Liver (tissue), 9 donors: ENCODE measurements around the gene NFATC1. TPM values are rescaled to one million over a fixed set of nuclear protein-coding genes. Genes with fewer than 3 reads are reported as not detected.

Experiments used
- DNase-seq: peaks from one replicate; pipeline ENCODE4 v3.0.0-alpha.2; 2017; ENCODE audit warnings: low spot score
- H3K27ac ChIP-seq, 2 donors: one replicate each; pipeline ENCODE4 v1.7.0; 2013; ENCODE audit warnings: inconsistent platforms in 2 of 2, low read length in 2 of 2, control low read depth in 1 of 2, low read depth in 1 of 2, mild to moderate bottlenecking in 1 of 2
- H3K27me3 ChIP-seq, 4 donors: one replicate each; pipeline versions ENCODE4 v1.6.1 to v1.7.0; 2013; ENCODE audit warnings: low read length in 3 of 4, inconsistent platforms in 1 of 4, mild to moderate bottlenecking in 1 of 4, moderate library complexity in 1 of 4; ENCODE audit not compliant: control insufficient read depth in 4 of 4, insufficient read depth in 4 of 4
- H3K36me3 ChIP-seq, 4 donors: one replicate each; pipeline versions ENCODE4 v1.6.1 to v1.7.0; 2013; ENCODE audit warnings: low read length in 3 of 4, mild to moderate bottlenecking in 3 of 4, low read depth in 1 of 4, moderate library complexity in 1 of 4; ENCODE audit not compliant: control insufficient read depth in 4 of 4, insufficient read depth in 3 of 4
- H3K4me1 ChIP-seq, 4 donors: one replicate each; pipeline versions ENCODE4 v1.6.1 to v1.7.0; 2013; ENCODE audit warnings: low read length in 3 of 4, mild to moderate bottlenecking in 3 of 4, moderate library complexity in 1 of 4; ENCODE audit not compliant: control insufficient read depth in 4 of 4, insufficient read depth in 4 of 4
- H3K4me3 ChIP-seq, 3 donors: one replicate each; pipeline versions ENCODE4 v1.6.1 to v1.7.0; 2013; ENCODE audit warnings: low read length in 3 of 3, control low read depth in 1 of 3, low read depth in 1 of 3, mild to moderate bottlenecking in 1 of 3
- H3K9ac ChIP-seq, 2 donors: one replicate each; pipeline ENCODE4 v1.7.0; 2013; ENCODE audit warnings: low read length in 2 of 2, mild to moderate bottlenecking in 2 of 2, moderate library complexity in 2 of 2, control low read depth in 1 of 2, low read depth in 1 of 2
- H3K9me3 ChIP-seq, 4 donors: one replicate each; pipeline versions ENCODE4 v1.6.1 to v1.7.0; 2013; ENCODE audit warnings: low read length in 3 of 4; ENCODE audit not compliant: control insufficient read depth in 4 of 4
- ATF3 ChIP-seq: IDR thresholded peaks from 2 replicates; pipeline ENCODE4 v1.6.1; 2016; ENCODE audit warnings: antibody characterized with exemption
- CTCF ChIP-seq: fragments of 150-350 bp; IDR thresholded peaks from 2 replicates; pipeline ENCODE4 v1.5.1; 2017; ENCODE audit warnings: improper control_type of control experiment, low read depth, low read length; ENCODE audit not compliant: missing input control
- EGR1 ChIP-seq, 2 donors: IDR thresholded peaks; 2 replicates each; pipeline ENCODE4 v1.6.1; 2016 to 2018; ENCODE audit warnings: antibody characterized with exemption in 2 of 2, low read depth in 2 of 2
- FOXA1 ChIP-seq: IDR thresholded peaks from 2 replicates; pipeline ENCODE4 v1.6.1; 2016; ENCODE audit warnings: antibody characterized with exemption
- FOXA2 ChIP-seq: IDR thresholded peaks from 2 replicates; pipeline ENCODE4 v1.6.1; 2016; ENCODE audit warnings: antibody characterized with exemption
- GABPA ChIP-seq, 2 donors: IDR thresholded peaks in 1 of 2; conservative IDR thresholded peaks in 1 of 2; 2 replicates each; pipeline ENCODE4 v1.6.1; 2016; ENCODE audit warnings: antibody characterized with exemption in 2 of 2, mild to moderate bottlenecking in 1 of 2, moderate library complexity in 1 of 2
- HNF4A ChIP-seq, 2 donors: conservative IDR thresholded peaks; 2 replicates each; pipeline ENCODE4 v1.6.1; 2016; ENCODE audit warnings: antibody characterized with exemption in 2 of 2, mild to moderate bottlenecking in 2 of 2
- HNF4G ChIP-seq: IDR thresholded peaks from 2 replicates; pipeline ENCODE4 v1.6.1; 2016; ENCODE audit warnings: antibody characterized with exemption
- JUND ChIP-seq, 2 donors: IDR thresholded peaks; 2 replicates each; pipeline ENCODE4 v1.6.1; 2016; ENCODE audit warnings: antibody characterized with exemption in 2 of 2
- MAX ChIP-seq: IDR thresholded peaks from 2 replicates; pipeline ENCODE4 v1.6.1; 2016; ENCODE audit warnings: antibody characterized with exemption
- NR2F2 ChIP-seq: IDR thresholded peaks from 2 replicates; pipeline ENCODE4 v1.6.1; 2016; ENCODE audit warnings: antibody characterized with exemption
- RAD21 ChIP-seq, 2 donors: IDR thresholded peaks; 2 replicates each; pipeline ENCODE4 v1.6.1; 2016; ENCODE audit warnings: antibody characterized with exemption in 2 of 2, mild to moderate bottlenecking in 2 of 2
- REST ChIP-seq: IDR thresholded peaks from 2 replicates; pipeline ENCODE4 v1.6.1; 2016; ENCODE audit warnings: antibody characterized with exemption, mild to moderate bottlenecking
- RXRA ChIP-seq, 2 donors: IDR thresholded peaks; 2 replicates each; pipeline ENCODE4 v1.6.1; 2017 to 2018; ENCODE audit warnings: antibody characterized with exemption in 2 of 2, mild to moderate bottlenecking in 1 of 2
- SP1 ChIP-seq: IDR thresholded peaks from 2 replicates; pipeline ENCODE4 v1.6.1; 2018; ENCODE audit warnings: antibody characterized with exemption, mild to moderate bottlenecking
- TAF1 ChIP-seq: conservative IDR thresholded peaks from 2 replicates; pipeline ENCODE4 v1.6.1; 2016; ENCODE audit warnings: antibody characterized with exemption, mild to moderate bottlenecking
- YY1 ChIP-seq: IDR thresholded peaks from 2 replicates; pipeline ENCODE4 v1.6.1; 2016; ENCODE audit warnings: antibody characterized with exemption, mild to moderate bottlenecking
- ZBTB33 ChIP-seq: IDR thresholded peaks from 2 replicates; pipeline ENCODE4 v1.6.1; 2016; ENCODE audit warnings: antibody characterized with exemption
- WGBS: extraction: QIAGEN DNeasy Blood & Tissue Kit; methylation state at CpG from one replicate; pipeline ENCODE4 v1.1.7; 2013; 5-methylcytosine and 5-hydroxymethylcytosine counted together
- polyA plus RNA-seq, 2 donors: library from polyadenylated mRNA; stranded (reverse) in 1 of 2; unstranded in 1 of 2; fragments of 200-250 nt in 1 of 2; fragments of >200 nt in 1 of 2; fragmentation: Nextera tagmentation in 1 of 2; extraction: Ambion mirVana in 1 of 2; gene quantifications; one replicate each; pipeline versions ENCODE4 v1.2.1 to v1.2.3, GENCODE V29; 2013 to 2015
- total RNA-seq, 2 donors: library from RNA; depleted of rRNA; stranded (reverse); fragments of >200 nt; gene quantifications; one replicate each; pipeline ENCODE4 v1.2.3, GENCODE V29; 2014
- donor health status: healthy.
- donor health status: healthy.
- donor health status: healthy.
- donor health status: healthy.
- donor health status: healthy.

The NFATC1 gene
- total and polyA plus RNA-seq, 4 donors = 0.57 to 2.2 (median 1.3) TPM

GRCh38 chr18:79365701-79366100, 30.0 kb upstream of the NFATC1 start:
- H3K4me1 ChIP-seq = no peaks in the 10 kb centered on the region
- WGBS = 98% methylated on average over 13 of the region's 13 CpGs
- no peak for DNase-seq
- no peaks in the 10 kb centered on the region for H3K9me3 ChIP-seq
- no peaks in the 10 kb centered on the region for H3K27me3 ChIP-seq
- peaks cover 4 to 32% (median 22%) of the 10 kb centered on the region in 4 donors for H3K36me3 ChIP-seq
- H3K4me3 ChIP-seq = no peak overlapping the region
- H3K9ac ChIP-seq = no peak overlapping the region
- no peak overlapping the region for H3K27ac ChIP-seq
- no peak for TF ChIP-seq CTCF
- TF ChIP-seq EGR1 (IDR thresholded peaks at IDR 0.05; ENCODE audit: low read depth in 2 of 2) = no peak
- no peak for TF ChIP-seq HNF4A (conservative IDR thresholded peaks at IDR 0.05)
- TF ChIP-seq JUND (IDR thresholded peaks at IDR 0.05) = no peak
- no peak for TF ChIP-seq RXRA (IDR thresholded peaks at IDR 0.05)
- no peak for TF ChIP-seq REST
- TF ChIP-seq MAX = no peak
- TF ChIP-seq ATF3 = no peak
- TF ChIP-seq SP1 = no peak
- no peak for TF ChIP-seq NR2F2
- no peak for TF ChIP-seq HNF4G
- no peak for TF ChIP-seq FOXA1
- TF ChIP-seq ZBTB33 = no peak
- TF ChIP-seq GABPA (IDR thresholded peaks at IDR 0.05 in 1 of 2, conservative IDR thresholded peaks at IDR 0.05 in 1 of 2) = no peak
- TF ChIP-seq TAF1 = no peak
- TF ChIP-seq YY1 = no peak
- TF ChIP-seq RAD21 (IDR thresholded peaks at IDR 0.05) = no peak
- no peak for TF ChIP-seq FOXA2
